Adrenal gland (tissue), 12 donors: Measurements from ENCODE around the gene TMED7. TPM values are rescaled to one million over a fixed set of nuclear protein-coding genes. Genes with fewer than 3 reads are reported as not detected.

Experiments used
- DNase-seq, 7 donors: peaks; one replicate each; pipeline ENCODE4 v3.0.0-alpha.2; 2019 to 2020
- H3K27ac ChIP-seq, 5 donors: fragments of 200-600 bp; sonication (generic) in 4 of 5; 1 replicate in 3 of 5; 2 replicates in 2 of 5; pipeline versions ENCODE4 v1.5.1 to v1.8.0; 2016 to 2020; ENCODE audit warnings: mild to moderate bottlenecking in 1 of 5
- H3K27me3 ChIP-seq: fragments of 200-600 bp; 2 replicates; pipeline ENCODE4 v1.8.0; 2021
- H3K36me3 ChIP-seq, 2 donors: fragments of 200-600 bp; replicated peaks in 1 of 2; 1 replicate in 1 of 2; 2 replicates in 1 of 2; pipeline versions ENCODE4 v1.5.1 to v1.8.0; 2018 to 2022
- H3K4me1 ChIP-seq, 2 donors: fragments of 200-600 bp; replicated peaks in 1 of 2; 1 replicate in 1 of 2; 2 replicates in 1 of 2; pipeline versions ENCODE4 v1.5.1 to v1.8.0; 2018 to 2021
- H3K4me3 ChIP-seq, 4 donors: fragments of 200-600 bp; sonication (generic) in 3 of 4; one replicate each; pipeline ENCODE4 v1.5.1; 2016 to 2018
- H3K9me3 ChIP-seq, 3 donors: fragments of 200-600 bp; sonication (generic) in 1 of 3; replicated peaks in 1 of 3; 1 replicate in 2 of 3; 2 replicates in 1 of 3; pipeline versions ENCODE4 v1.5.1 to v1.8.0; 2016 to 2021
- CTCF ChIP-seq, 6 experiments: fragments of 450-650 bp in 4 of 6; fragments of 200-600 bp in 2 of 6; sonication (generic) in 1 of 6; IDR thresholded peaks; 1 replicate in 5 of 6; 2 replicates in 1 of 6; pipeline versions ENCODE4 v1.5.1 to v1.8.0; 2016 to 2021; ENCODE audit warnings: antibody characterized with exemption in 6 of 6, mild to moderate bottlenecking in 2 of 6, moderate library complexity in 1 of 6
- POLR2A ChIP-seq, 2 donors: fragments of 450-650 bp; IDR thresholded peaks; one replicate each; pipeline ENCODE4 v1.6.1; 2017; ENCODE audit warnings: antibody characterized with exemption in 2 of 2, mild to moderate bottlenecking in 2 of 2, moderate library complexity in 1 of 2
- WGBS, 4 donors: extraction: QIAGEN DNeasy Blood & Tissue Kit in 2 of 4; methylation state at CpG; one replicate each; pipeline versions ENCODE4 v1.1.5 to v1.1.7; 2013 to 2017; 5-methylcytosine and 5-hydroxymethylcytosine counted together
- intact Hi-C, 2 donors: fragments of 100-400 bp; cut with DNase I; formaldehyde crosslinking; loops; one replicate each; pipeline versions ENCODE4 v1.14.1 to v1.15.0; 2022 to 2023
- polyA plus RNA-seq, 3 donors: library from polyadenylated mRNA; stranded (reverse); fragments of 200-250 nt in 2 of 3; fragments of 350-450 nt in 1 of 3; fragmentation: Illumina TruSeq in 1 of 3; extraction: RNeasy Lipid Tissue Mini Kit (QIAGEN cat#74804) in 1 of 3; gene quantifications; one replicate each; pipeline ENCODE4 v1.2.3, GENCODE V29; 2013 to 2014
- total RNA-seq, 9 donors: library from RNA; depleted of rRNA in 4 of 9; stranded (reverse); fragments of >200 nt in 4 of 9; fragments of 120-200 nt in 1 of 9; fragmentation: NEBNext Ultra II Directional in 1 of 9; extraction: Animal tissue kit (Norgen Biotek cat#: 25700) in 1 of 9; gene quantifications; one replicate each; pipeline versions ENCODE4 v1.1.0 to v1.2.4, GENCODE V29; 2013 to 2023
- donor health status: healthy with polysubstance abuse.
- donor health status: Bipolar disorder and iron deficiency.
- donor health status: DM: yes; HTN: yes; CAD: no.
- donor health status: DM: no; HTN: no; CAD: no.
- donor health status: DM: no; HTN: no; CAD: no.
- donor health status: DM: yes; HTN: yes; CAD: no.

The TMED7 gene
- total and polyA plus RNA-seq, 12 donors = 9.3 to 205 (median 87.2) TPM

- H3K27me3 ChIP-seq = no peaks in the 10 kb centered on the region
- no peak for DNase-seq
- no peak for TF ChIP-seq CTCF (IDR thresholded peaks at IDR 0.05)
- no peak for TF ChIP-seq POLR2A (IDR thresholded peaks at IDR 0.05)
- no peaks in the 10 kb centered on the region for H3K4me1 ChIP-seq
- no peak overlapping the region for H3K4me3 ChIP-seq
- H3K9me3 ChIP-seq = no peaks in the 10 kb centered on the region
- H3K27ac ChIP-seq = no peak overlapping the region
- intact Hi-C loops = loop anchor here in 1 of 2 donors (5.0 kb wide), 1 partner anchor 267 kb away; no protein-coding TSS in a partner anchor
- no peaks in the 10 kb centered on the region for H3K36me3 ChIP-seq
- WGBS, 4 donors = 88 to 89% (median 89%) methylated on average over 6 of the region's 6 CpGs
Observed at GRCh38 chr5:115579747-115580173, 46.1 kb downstream of the TMED7 start.

DNA sequence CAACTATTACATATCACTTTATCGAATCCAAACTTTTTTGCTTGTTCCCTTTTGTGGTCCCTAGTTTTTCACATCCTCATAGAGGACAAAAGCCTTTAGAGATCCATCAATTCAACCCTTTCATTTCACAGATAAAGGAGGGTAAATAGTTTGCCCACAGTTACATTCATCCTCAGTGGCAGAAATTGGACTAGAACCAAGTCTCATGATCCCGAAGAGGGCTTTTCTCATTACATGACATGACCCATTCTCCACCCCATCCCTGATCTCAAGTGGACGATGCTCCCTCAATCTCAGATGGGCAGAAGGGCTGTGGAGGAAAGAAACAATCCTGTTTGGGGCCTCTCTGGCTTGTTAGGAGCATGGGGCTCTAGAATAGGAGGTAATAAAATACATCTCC is 46.6 kb downstream of the TMED7 start:
- no peak overlapping the region for H3K4me3 ChIP-seq
- no peaks in the 10 kb centered on the region for H3K4me1 ChIP-seq
- 80 to 90% (median 87%) methylated on average over 3 of the region's 3 CpGs for WGBS, 4 donors
- no peak for TF ChIP-seq POLR2A (IDR thresholded peaks at IDR 0.05)
- no peak for TF ChIP-seq CTCF (IDR thresholded peaks at IDR 0.05)
- intact Hi-C loops = loop anchor here in 1 of 2 donors (5.0 kb wide), 1 partner anchor 267 kb away; no protein-coding TSS in a partner anchor
- H3K27ac ChIP-seq = no peak overlapping the region
- H3K27me3 ChIP-seq = no peaks in the 10 kb centered on the region
- no peaks in the 10 kb centered on the region for H3K36me3 ChIP-seq
- no peaks in the 10 kb centered on the region for H3K9me3 ChIP-seq
- DNase-seq = no peak

DNA sequence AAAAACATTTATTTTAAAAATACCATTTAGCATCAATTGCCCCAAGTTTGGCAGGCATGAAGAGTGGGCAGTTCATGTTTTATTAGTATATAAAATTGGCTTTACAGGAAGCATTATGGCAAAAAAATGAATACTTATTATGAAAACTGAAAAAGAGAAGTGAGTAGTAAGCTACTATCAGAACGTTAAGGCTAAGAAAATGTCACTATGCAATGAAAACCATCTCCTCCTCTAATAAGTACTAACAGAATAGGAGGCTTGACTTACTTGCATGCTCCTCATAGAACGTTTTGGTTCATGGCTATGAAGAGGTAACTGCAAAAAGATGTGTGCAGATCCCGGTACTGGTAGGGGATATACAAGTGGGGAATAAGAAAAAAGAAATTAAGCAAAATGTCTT is 47.2 kb downstream of the TMED7 start:
- Histone ChIP-seq H3K9me3 (no peaks in the 10 kb centered on the region), H3K36me3 (no peaks in the 10 kb centered on the region), H3K27me3 (no peaks in the 10 kb centered on the region), H3K27ac (no peak overlapping the region), H3K4me3 (no peak overlapping the region), H3K4me1 (no peaks in the 10 kb centered on the region)
- intact Hi-C loops = loop anchor here in 1 of 2 donors (5.0 kb wide), 1 partner anchor 266 kb away; no protein-coding TSS in a partner anchor
- TF ChIP-seq CTCF (IDR thresholded peaks at IDR 0.05) = no peak
- TF ChIP-seq POLR2A (IDR thresholded peaks at IDR 0.05) = no peak
- 85 to 88% (median 86%) methylated on average over 3 of the region's 3 CpGs for WGBS, 4 donors
- DNase-seq = no peak

DNA sequence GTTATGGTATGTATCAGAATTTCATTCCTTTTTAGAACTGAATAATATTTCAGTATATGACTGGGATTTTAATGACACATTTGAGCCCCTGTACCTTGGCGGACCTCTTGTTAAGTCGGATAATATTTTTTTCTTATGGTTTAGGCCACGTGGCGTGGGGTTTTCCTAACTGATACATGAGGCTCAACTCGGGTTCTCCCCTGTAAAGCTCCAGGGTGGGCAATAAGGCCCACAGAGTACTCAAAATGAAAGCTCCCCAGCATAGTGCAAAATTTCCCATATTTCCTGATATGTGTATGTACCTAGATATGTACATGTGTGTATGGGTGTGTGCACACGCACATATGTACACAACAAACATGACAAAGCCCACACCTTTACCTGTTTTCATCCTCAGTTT is 48.1 kb downstream of the TMED7 start:
- intact Hi-C loops = loop anchor here in 1 of 2 donors (5.0 kb wide), 1 partner anchor 265 kb away; no protein-coding TSS in a partner anchor
- no peak for DNase-seq
- WGBS, 4 donors = 88 to 98% (median 95%) methylated on average over 6 of the region's 6 CpGs
- Histone ChIP-seq H3K27me3 (no peaks in the 10 kb centered on the region), H3K4me3 (no peak overlapping the region), H3K27ac (no peak overlapping the region), H3K36me3 (no peaks in the 10 kb centered on the region), H3K9me3 (no peaks in the 10 kb centered on the region), H3K4me1 (no peaks in the 10 kb centered on the region)
- TF ChIP-seq CTCF (IDR thresholded peaks at IDR 0.05) (no peak), POLR2A (IDR thresholded peaks at IDR 0.05) (no peak)
